Testis (tissue), 3 donors: ENCODE data around the gene GRIN3B. TPM values are rescaled to one million over a fixed set of nuclear protein-coding genes. Genes with fewer than 3 reads are reported as not detected.

Experiments used
- DNase-seq: peaks from one replicate; pipeline ENCODE4 v3.0.0-alpha.2; 2019
- H3K27ac ChIP-seq, 2 donors: fragments of 200-600 bp; sonication (generic); one replicate each; pipeline ENCODE4 v1.5.1; 2019
- H3K27me3 ChIP-seq: fragments of 200-600 bp; sonication (generic); one replicate; pipeline ENCODE4 v1.5.1; 2019
- H3K36me3 ChIP-seq: fragments of 200-600 bp; sonication (generic); one replicate; pipeline ENCODE4 v1.5.1; 2017; ENCODE audit warnings: low read depth; ENCODE audit errors: missing control alignments
- H3K4me1 ChIP-seq: fragments of 200-600 bp; sonication (generic); one replicate; pipeline ENCODE4 v1.5.1; 2019
- H3K4me3 ChIP-seq, 2 donors: fragments of 200-600 bp; sonication (generic); one replicate each; pipeline ENCODE4 v1.5.1; 2017 to 2019
- H3K9me3 ChIP-seq: fragments of 200-600 bp; sonication (generic); one replicate; pipeline ENCODE4 v1.5.1; 2017
- POLR2A ChIP-seq: fragments of 450-650 bp; IDR thresholded peaks from one replicate; pipeline ENCODE4 v1.6.1; 2017; ENCODE audit warnings: antibody characterized with exemption, mild to moderate bottlenecking, moderate library complexity
- WGBS, 2 donors: methylation state at CpG; one replicate each; pipeline ENCODE4 v1.1.5; 2018; 5-methylcytosine and 5-hydroxymethylcytosine counted together
- intact Hi-C: fragments of 100-400 bp; cut with DNase I; formaldehyde crosslinking; loops from one replicate; pipeline ENCODE4 v1.15.1; 2023; ENCODE audit warnings: low total_unique reads
- polyA plus RNA-seq: library from polyadenylated mRNA; stranded (reverse); fragments of 350-450 nt; fragmentation: Illumina TruSeq; extraction: RNeasy Lipid Tissue Mini Kit (QIAGEN cat#74804); gene quantifications from one replicate; pipeline ENCODE4 v1.2.3, GENCODE V29; 2014; ENCODE audit warnings: low read depth, low replicate concordance; ENCODE audit not compliant: insufficient read depth
- total RNA-seq, 2 donors: library from RNA; depleted of rRNA; stranded (reverse); fragments of >200 nt; gene quantifications; one replicate each; pipeline ENCODE4 v1.2.3, GENCODE V29; 2016
- TF ChIP-seq, protein P1 (sequence below), 3 experiments: fragments of 450-650 bp in 2 of 3; fragments of 200-600 bp in 1 of 3; sonication (generic) in 1 of 3; IDR thresholded peaks; one replicate each; pipeline ENCODE4 v1.5.1; 2016 to 2019; ENCODE audit warnings: antibody characterized with exemption in 3 of 3, mild to moderate bottlenecking in 2 of 3, moderate library complexity in 1 of 3

The GRIN3B gene
- total and polyA plus RNA-seq, 3 donors from 2014 or later, result 1.1 to 2.4 (median 1.3) TPM

DNA sequence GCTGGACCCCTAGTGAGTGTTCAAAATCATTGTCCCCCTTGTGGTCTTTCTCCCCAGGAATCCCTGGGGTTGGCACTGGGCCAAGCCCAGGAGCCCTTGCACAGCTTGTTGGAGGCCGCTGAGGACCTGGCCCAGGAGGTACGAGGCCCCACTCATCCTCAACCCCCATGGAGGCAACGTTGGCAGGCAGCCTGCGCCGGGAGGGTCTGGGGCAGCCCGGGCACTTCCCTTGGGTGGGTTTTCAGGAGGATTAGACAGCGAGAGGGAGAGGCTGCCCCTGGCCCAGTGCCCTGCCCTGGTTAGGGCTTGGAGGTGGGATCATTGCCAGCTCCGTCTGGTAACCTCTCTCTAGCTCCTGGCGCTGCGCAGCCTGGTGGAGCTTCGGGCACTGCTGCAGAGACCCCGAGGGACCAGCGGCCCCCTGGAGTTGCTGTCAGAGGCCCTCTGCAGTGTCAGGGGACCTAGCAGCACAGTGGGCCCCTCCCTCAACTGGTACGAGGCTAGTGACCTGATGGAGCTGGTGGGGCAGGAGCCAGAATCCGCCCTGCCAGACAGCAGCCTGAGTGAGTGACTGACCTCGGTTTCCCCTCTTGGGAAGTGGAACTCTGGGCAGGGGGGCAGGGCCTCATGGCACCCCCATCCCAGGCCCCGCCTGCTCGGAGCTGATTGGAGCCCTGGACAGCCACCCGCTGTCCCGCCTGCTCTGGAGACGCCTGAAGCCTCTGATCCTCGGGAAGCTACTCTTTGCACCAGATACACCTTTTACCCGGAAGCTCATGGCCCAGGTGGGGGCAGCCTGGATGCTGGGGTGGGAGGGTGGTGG, 42.7 kb downstream of the GRIN3B start:
- no peak overlapping the region for H3K27ac ChIP-seq
- TF ChIP-seq POLR2A, result no peak
- TF ChIP-seq, protein P1, sequence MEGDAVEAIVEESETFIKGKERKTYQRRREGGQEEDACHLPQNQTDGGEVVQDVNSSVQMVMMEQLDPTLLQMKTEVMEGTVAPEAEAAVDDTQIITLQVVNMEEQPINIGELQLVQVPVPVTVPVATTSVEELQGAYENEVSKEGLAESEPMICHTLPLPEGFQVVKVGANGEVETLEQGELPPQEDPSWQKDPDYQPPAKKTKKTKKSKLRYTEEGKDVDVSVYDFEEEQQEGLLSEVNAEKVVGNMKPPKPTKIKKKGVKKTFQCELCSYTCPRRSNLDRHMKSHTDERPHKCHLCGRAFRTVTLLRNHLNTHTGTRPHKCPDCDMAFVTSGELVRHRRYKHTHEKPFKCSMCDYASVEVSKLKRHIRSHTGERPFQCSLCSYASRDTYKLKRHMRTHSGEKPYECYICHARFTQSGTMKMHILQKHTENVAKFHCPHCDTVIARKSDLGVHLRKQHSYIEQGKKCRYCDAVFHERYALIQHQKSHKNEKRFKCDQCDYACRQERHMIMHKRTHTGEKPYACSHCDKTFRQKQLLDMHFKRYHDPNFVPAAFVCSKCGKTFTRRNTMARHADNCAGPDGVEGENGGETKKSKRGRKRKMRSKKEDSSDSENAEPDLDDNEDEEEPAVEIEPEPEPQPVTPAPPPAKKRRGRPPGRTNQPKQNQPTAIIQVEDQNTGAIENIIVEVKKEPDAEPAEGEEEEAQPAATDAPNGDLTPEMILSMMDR (IDR thresholded peaks at IDR 0.05), result no peak

DNA sequence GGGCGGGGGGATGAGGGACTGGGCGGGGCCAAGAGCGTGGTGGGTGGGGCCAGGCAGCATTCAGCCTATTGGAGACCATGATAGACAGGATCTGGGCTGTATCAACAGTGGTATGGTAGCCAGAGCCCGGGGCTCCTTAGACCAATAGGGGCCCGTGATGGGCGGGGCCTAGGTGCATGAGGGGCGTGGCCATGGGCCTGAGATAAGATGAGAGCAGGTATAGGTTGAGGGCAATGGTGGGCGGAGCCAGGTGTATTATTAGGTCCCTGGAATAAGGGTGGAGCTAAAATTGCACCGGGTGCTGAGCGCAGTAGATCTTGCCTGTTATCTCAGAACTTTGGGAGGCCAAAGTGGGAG, 45.0 kb downstream of the GRIN3B start:
- no peaks in the 10 kb centered on the region for H3K9me3 ChIP-seq
- 69 to 74% methylated on average over 5 to 10 of the region's 10 CpGs for WGBS, 2 donors
- H3K36me3 ChIP-seq, result no peaks in the 10 kb centered on the region
- peak overlapping the region in 1 of 2 donors; percentile 33 for H3K4me3 ChIP-seq
- intact Hi-C loops, result no loop called here
- H3K4me1 ChIP-seq, result peaks cover 14% of the 10 kb centered on the region
- peak; percentile 94 for DNase-seq
- no peak overlapping the region for H3K27ac ChIP-seq
- H3K27me3 ChIP-seq, result no peaks in the 10 kb centered on the region
- TF ChIP-seq, protein P1 (IDR thresholded peaks at IDR 0.05), result no peak
- TF ChIP-seq POLR2A, result no peak

More for the DNA sequence above, 42.7 kb downstream of the GRIN3B start:
- intact Hi-C loops, result no loop called here
- Histone ChIP-seq H3K4me1 (peaks cover 21% of the 10 kb centered on the region), H3K9me3 (no peaks in the 10 kb centered on the region), H3K27me3 (no peaks in the 10 kb centered on the region), H3K4me3 (no peak overlapping the region), H3K36me3 (no peaks in the 10 kb centered on the region)
- no peak for DNase-seq
- 77% methylated on average over 5 to 17 of the region's 23 CpGs for WGBS, 2 donors

DNA sequence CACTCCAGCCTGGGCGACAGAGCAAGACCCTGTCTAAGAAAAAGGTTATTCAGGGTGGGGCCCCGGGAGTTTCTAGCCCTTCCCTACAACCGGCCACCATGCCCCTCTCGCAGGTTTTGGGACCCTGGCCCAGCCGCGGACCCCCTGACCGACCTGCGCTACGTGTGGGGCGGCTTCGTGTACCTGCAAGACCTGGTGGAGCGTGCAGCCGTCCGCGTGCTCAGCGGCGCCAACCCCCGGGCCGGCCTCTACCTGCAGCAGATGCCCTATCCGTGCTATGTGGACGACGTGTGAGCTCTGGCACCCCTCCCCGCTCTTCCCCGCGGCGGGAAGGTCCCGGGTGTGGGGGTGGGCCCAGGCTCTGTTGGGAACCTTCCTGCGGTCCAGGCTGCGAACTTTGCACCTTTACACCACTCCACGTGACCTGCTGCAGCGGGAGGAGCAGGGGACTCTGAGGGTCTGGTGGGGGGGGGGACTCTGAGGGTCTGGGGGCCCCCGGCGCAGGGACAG, 46.0 kb downstream of the GRIN3B start:
- Histone ChIP-seq H3K4me3 (no peak overlapping the region), H3K4me1 (peaks cover 5% of the 10 kb centered on the region), H3K36me3 (no peaks in the 10 kb centered on the region), H3K9me3 (no peaks in the 10 kb centered on the region), H3K27me3 (no peaks in the 10 kb centered on the region), H3K27ac (no peak overlapping the region)
- intact Hi-C loops, result no loop called here
- DNase-seq, result no peak
- 67 to 90% methylated on average over 8 to 33 of the region's 33 CpGs for WGBS, 2 donors
- no peak for TF ChIP-seq POLR2A
- TF ChIP-seq, protein P1 (IDR thresholded peaks at IDR 0.05), result no peak

- intact Hi-C loops, result no loop called here
- TF ChIP-seq, protein P1 (IDR thresholded peaks at IDR 0.05), result no peak
- no peak for TF ChIP-seq POLR2A
- 70 to 79% methylated on average over 39 to 68 of the region's 77 CpGs for WGBS, 2 donors
- Histone ChIP-seq H3K27me3 (no peaks in the 10 kb centered on the region), H3K9me3 (no peaks in the 10 kb centered on the region), H3K4me3 (no peak overlapping the region), H3K4me1 (no peaks in the 10 kb centered on the region), H3K36me3 (no peaks in the 10 kb centered on the region), H3K27ac (no peak overlapping the region)
- DNase-seq, result no peak
Measured at GRCh38 chr19:1046836-1047695, 46.8 kb downstream of the GRIN3B start.
